Activated CD8-positive, alpha-beta memory T cell treated with anti-CD3 and anti-CD28 coated beads, Interleukin-2, amount 50 U/mL, for 24 hours (primary cell): ENCODE results near the gene TRAPPC2B.
"Not testable (repeated sequence)": the region's sequence is repeated elsewhere in the genome, so short reads cannot be mapped to it uniquely, and the experiment has no call there.

Experiments used
- DNase-seq: peaks from one replicate; pipeline ENCODE4 v3.0.0-alpha.2; 2020; ENCODE audit errors: extremely low read depth

Gene TRAPPC2B

GRCh38 chr19:57374647-57375046, 11.3 kb downstream of the TRAPPC2B start:
- DNase-seq, result not testable (repeated sequence)

GRCh38 chr19:57376151-57376550, 12.8 kb downstream of the TRAPPC2B start:
- no peak for DNase-seq

GRCh38 chr19:57377498-57378146, 14.3 kb downstream of the TRAPPC2B start:
- DNase-seq, result no peak

- DNase-seq, result no peak
These were observed 17.6 kb downstream of the TRAPPC2B start for GRCh38 chr19:57380923-57381322.

GRCh38 chr19:57382806-57383488, 19.6 kb downstream of the TRAPPC2B start:
- DNase-seq, result no peak

GRCh38 chr19:57389194-57389729, 25.9 kb downstream of the TRAPPC2B start:
- DNase-seq, result no peak

- peak; percentile 98 for DNase-seq
These were observed 26.6 kb downstream of the TRAPPC2B start, which contains the start of gene ZNF548 for GRCh38 chr19:57389730-57390598. Gene ZNF548, plus strand, starts transcription at chr19:57389854. Its CDS starts 246 bp downstream, at chr19:57390100.

- DNase-seq, result no peak
These were observed 32.4 kb downstream of the TRAPPC2B start for GRCh38 chr19:57395710-57396109.

- DNase-seq, result no peak
These were observed 35.5 kb downstream of the TRAPPC2B start for GRCh38 chr19:57398868-57399267.

- no peak for DNase-seq
These were observed 40.6 kb downstream of the TRAPPC2B start for GRCh38 chr19:57403737-57404563.

- DNase-seq, result peak; percentile 39
These were observed 43.3 kb downstream of the TRAPPC2B start for GRCh38 chr19:57406516-57407123.

- peak; percentile 85 for DNase-seq
These were observed 47.7 kb downstream of the TRAPPC2B start, which contains the start of gene ZNF17 for GRCh38 chr19:57410877-57411671. Gene ZNF17, plus strand, starts transcription at chr19:57411161. Its CDS starts 2,455 bp downstream, at chr19:57413616.
